Measurements from ENCODE around the gene HRK.

HRK gene

DNA sequence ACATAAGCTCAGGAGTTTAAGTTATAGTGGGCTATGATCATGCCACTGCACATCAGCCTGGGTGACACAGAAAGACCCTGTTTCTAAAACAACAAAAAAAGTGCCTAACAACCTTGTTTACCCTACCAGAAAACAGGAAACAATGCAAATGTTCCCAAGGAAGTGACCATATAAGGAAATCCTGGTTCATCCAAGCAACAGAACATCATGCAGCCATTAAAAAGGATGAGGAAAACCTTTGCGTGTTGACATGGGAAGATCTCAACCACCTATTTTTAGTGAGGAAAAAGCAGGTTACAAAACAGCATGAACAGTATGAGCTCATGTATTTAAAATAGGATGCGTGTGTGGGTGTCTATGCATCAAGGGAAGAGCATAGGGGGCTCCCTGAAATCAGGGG lies 13.7 kb downstream of the HRK start:
- DNase-seq (ENCODE audit: low read depth) = no peak

DNA sequence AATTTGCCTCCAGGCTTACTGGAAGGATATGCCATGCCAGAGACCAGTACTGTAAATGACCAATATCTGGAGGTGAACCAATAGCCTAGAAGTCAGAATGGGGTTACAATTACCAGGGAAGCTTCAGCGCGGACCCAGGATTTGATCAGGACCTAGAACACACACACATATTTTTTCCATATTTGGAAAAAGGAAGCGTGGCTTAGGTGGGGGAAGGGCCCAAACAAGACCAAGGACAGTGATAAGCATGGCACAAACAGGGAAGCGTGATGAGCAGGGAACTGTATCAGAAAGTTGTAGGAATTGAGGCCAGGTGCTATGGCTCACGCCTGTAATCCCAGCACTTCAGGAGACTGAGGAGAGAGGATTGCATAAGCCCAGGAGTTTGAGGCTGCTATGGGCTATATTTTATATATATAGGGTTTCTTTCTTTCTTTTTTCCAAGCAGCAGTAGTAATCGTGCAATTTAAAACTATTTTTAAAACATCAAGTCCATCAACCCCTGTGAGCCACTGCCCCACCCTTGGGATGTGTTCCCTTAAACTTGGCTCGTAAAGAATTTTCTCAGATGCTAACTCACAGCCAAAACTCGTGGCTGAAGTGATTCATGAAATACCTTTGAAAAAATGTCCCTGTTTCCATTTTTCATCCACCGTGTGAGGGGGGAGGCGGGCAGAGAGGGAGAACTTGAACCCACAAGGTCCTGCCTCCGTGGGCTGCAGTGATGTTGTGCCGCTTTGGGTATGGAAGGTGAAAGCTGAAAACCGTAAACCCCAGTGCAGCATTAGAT lies 16.7 kb downstream of the HRK start:
- peak; percentile 10 for DNase-seq (ENCODE audit: low read depth)

DNA sequence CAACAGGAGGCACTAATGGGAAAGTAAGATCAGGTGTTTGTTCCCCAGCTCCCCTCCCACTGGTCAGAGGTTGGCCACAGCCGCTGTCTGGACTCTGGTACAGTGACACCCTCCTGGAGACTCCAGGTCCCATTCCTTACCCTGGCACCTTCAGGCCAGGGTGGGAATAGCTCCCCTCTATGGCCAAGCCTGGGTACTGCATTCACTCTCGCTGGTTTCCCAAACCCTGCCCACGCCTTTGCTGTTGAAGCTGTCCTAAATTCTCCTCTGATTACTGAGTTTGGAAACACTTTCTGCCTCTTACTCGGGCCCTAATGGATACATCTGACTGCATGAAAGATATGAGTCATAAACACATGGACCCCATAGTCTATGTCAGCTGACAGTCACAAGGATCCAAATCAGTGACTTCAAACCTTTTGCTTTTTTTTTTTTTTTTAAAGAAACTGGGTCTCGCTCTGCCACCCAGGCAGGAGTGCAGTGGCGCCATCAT lies 17.9 kb downstream of the HRK start:
- no peak for DNase-seq (ENCODE audit: low read depth)

DNA sequence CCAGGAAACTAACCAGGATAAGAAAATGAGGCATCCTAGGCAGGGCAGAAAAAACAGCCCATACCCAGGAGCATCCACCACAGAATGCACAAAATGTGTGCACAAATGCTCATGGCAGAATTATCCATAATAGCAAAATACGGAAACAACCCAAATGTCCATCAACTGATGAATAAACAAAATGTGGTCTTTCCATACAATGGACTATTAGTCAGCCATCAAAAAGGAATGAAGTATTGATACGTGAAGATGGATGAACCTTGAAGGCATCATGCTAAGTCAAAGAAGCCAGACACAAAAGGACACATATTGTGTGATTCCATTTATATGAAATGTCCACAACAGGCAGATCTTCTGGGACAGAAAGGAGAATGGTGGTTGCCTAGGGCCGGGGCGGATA lies 19.1 kb downstream of the HRK start:
- DNase-seq (ENCODE audit: low read depth) = no peak

DNA sequence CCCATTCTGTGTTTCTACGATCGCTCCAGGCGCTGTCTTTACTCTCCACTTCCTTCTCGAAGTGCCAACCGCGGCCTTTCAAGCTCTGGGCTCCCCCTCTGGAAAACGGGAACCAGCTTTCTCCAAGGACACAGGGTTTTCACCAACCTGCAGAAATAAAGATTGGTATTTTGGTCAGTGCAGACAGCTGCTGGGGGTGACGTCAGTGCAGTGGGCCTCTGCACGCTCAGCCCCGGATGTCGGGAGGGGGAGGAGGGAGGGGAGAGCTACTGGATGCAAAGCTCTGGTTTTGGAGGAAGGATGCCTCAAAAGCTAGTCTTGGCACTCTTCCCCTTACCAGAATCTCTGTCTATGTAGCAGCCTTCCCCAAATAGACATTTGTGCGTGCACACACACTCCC lies 19.9 kb downstream of the HRK start:
- DNase-seq (ENCODE audit: low read depth) = peak; percentile 24

DNA sequence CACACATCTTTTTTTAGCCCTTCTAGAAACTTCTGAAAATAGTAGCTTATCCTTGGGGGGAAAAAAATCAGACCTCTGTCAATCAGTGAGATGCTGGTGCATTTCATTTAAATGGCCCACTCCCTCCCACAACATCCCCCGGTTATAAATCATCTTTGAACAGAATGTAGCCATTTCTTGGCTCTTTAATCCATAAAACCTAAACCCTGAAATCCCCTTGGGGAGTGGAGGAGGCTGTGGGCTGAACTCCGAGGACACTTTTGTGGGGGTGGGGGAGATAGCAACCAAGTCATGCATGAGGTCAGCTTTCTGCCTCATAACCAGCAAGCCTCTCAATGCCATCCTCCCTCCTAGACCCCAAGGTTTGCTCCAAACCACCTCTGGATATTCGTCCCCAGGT lies 21.0 kb downstream of the HRK start:
- no peak for DNase-seq (ENCODE audit: low read depth)

DNA sequence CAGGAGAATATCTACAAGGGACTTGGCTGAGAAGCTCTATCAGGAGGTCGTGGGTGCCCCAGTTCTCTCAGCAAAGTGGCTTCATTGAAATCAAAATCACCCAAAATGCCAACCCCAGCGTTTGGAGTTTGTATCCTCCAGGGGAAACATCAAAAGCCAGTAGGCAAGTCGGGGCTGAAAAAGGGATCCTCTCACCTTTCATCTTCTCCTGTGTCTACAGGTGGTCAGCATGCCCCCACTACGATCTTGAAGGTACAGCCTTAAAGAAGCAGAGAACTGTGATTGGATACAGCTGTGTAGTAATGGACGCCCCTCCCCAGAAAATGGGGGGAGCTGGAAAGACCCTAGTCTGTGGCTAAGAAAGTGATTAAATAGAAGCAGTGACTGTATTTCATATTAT lies 22.2 kb downstream of the HRK start:
- DNase-seq (ENCODE audit: low read depth) = no peak

DNA sequence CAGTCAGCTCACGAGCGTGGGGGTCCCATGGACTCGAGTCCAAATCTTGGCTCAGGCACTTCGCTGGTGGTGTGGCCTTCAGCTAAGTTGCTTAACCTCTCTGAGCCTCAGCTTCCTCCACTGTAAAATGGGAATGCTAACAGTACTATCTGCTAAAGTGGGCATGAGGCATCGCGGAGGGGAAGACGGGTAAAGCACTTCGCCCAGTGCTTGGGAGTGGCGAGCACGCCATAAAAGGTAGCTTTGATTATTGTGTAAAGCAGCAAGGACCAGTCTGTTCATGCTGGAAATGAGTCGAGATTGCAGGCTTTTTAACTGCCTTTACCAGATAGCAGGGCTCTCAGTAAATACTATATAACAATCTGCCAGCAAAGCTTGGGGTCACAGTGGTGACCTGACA lies 24.5 kb downstream of the HRK start:
- DNase-seq (ENCODE audit: low read depth) = no peak

DNA sequence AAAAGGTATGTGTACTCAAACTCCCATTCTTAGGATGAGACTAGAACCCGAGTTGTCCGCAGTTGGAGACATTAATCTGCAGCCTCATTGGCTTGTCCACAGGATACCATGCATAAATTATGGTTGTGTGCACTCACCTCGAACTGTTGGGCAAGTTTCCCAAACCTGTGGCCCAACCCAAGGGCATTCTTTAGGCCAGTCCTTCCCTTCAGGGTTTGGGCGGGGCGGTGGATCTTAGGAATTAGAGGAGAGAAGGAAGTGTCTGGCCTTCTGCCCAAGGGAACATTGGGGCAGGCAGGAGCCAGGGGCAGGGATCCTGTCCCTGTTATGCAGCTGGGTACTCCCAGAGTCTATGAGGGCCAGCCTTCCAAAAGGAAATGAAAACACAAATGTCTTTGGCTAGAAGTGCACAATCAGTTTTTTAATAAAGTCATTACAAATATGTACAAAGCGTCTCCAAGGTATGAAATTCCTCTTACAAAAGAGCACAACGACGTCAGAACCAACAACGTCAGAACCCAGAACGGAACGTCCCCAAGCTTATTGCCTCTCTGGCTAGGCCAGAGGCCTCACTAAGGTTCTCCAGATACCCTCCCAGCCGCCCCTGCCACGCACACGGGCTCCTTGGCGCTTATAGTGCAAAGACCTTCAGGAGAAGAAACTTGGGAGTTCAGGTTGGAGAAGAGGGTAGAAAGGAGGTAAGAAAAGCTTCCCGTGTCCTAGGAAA lies 25.3 kb downstream of the HRK start:
- DNase-seq (ENCODE audit: low read depth) = no peak

DNA sequence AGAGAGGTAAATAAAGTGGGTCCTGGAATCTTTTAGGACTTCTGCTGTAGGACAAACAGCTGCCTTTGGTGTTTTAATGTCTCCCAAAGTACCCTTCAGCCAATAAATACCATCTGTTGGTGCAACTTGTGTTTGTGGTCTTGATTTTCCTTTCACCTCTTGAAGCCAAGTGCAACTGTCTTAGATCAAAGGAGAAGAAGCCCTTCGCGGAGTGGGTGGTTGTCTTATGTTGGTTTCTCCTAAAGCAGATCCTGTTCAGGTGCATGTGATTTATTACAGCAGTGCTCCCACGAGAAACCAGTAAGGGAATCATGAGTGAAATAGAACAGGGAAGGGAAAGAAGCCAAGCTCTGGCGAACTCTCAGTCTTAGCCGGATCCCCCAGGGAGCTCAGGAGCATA lies 27.7 kb downstream of the HRK start:
- no peak for DNase-seq (ENCODE audit: low read depth)

DNA sequence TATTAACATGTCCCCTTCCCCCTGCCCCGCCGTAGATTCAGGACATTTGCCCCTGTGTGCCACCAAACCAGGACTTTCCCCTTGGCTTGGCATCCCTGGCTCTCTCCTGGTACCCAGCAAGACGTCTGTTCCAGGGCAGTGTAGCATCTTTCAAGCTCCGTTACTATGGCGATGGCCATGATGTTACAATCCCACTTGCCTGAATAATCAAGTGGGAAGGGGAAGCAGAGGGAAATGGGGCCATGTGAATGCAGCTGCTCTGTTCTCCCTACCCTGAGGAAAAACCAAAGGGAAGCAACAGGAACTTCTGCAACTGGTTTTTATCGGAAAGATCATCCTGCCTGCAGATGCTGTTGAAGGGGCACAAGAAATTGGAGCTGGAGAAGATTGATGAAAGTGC lies 28.9 kb downstream of the HRK start:
- no peak for DNase-seq (ENCODE audit: low read depth)

DNA sequence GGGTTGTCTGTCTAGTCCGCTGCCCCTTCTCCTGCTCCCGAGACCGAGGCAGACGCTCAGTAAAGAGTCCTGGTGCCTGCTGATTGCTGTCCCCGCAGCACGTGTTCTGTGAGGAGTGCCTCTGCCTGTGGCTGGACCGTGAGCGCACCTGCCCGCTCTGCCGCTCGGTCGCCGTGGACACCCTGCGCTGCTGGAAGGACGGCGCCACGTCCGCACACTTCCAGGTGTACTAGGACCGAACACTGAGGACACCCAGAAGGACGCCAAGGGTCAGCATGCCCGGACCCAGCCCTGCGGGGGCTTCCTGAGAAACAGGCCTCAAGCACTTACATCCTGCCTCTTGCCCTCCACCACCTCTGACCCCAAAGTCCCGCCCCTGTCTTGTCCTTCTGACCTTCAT lies 32.0 kb downstream of the HRK start:
- no peak for DNase-seq (ENCODE audit: low read depth)

DNA sequence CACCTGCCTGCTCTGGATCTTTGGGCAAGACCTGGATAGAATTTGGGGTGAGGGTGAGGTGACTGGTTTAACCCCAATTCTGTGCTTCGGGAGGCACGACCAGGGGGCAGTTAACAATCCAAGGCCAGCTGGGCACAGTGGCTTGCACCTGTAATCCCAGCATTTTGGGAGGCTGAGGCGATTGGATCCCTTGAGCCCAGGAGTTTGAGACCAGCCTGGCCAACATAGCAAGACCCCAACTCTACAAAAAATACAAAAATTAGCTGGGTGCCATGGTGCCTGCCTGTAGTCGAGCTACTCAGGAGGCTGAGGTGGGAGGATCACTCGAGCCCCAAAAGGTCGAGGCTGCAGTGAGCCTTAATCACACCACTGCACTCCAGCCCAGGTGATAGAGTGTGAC lies 38.2 kb downstream of the HRK start:
- DNase-seq (ENCODE audit: low read depth) = no peak

DNA sequence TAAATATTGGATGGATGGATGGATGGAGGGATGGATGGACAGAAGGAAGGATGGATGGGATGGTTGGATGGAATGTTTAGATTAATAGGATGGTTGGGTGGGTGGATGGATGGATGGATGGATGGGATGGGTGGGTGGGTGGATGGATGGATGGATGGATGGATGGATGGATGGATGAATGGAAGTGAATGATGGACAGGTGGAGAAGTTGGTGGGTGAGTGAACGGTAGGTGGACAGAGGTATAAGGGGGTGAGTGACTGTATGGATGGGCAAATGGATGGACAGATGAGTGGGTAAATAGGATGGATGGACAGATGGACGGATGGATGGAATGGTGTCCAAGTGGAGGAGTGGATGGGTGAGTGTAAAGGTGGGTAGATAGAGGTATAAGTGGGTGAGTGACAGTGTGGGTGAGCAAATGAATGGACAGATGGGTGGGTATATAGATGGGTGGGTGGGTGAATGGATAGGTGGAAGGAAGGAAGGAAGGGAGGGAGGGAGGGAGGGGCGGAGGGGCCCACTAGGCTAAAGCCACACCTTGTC lies 41.9 kb downstream of the HRK start:
- no peak for DNase-seq (ENCODE audit: low read depth)

DNA sequence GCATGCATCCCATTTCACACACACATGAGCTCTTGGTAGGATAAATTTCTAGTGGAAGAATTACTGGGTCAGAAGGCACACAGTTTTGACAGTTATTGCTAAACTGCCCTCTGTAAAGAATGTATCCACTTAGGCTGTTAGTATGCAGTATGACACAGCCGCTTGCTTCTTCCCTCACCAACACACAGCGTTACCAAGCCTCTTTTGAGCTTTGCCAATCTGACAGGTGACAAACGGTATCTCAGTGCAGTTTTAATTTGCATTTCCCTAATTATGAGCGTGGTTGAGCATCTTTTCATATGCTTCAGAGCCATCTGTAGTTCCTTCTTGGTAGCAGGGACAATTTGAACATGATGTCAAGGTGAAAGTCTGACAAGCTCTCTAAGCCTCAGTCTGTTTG lies 42.9 kb downstream of the HRK start:
- DNase-seq (ENCODE audit: low read depth) = no peak

DNA sequence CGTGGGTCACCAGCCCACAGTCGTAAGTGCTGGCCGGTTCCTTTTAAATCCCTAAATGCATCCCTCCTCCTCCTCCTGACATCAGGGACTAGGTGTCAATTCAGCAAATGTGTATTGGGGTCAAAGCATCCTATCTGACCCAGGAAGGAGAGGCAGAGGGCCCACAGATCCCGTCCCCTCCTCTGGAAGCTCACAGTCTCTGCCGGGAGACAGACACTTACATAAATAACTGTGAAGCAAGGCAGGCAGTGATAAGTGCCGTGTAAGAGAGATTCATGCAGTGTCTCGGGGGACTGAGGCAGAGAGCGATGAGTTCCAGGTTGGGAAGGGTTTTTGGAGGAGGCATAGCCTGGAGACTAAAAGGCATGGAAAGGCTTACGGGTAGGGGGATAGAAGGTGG lies 44.1 kb downstream of the HRK start:
- DNase-seq (ENCODE audit: low read depth) = no peak

DNA sequence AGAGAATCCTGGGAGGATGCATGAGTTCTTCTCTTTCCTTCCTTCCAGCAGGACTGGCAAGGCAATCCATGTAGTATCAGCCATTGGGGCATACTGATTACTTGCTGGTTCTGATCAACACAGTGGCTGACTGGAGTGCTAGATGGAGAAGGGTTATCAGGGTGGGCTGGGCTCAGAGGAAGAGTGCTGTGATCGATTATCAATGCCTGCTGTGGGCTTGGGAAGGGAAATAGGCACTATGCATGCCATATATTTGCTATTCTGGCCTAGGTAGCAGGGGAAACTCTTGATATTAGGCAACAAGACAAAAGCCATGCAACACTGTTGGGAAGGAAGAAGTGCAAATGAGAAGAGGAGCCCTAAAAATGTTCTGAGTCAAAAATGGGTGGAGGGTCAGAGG lies 45.8 kb downstream of the HRK start:
- DNase-seq (ENCODE audit: low read depth) = no peak

DNA sequence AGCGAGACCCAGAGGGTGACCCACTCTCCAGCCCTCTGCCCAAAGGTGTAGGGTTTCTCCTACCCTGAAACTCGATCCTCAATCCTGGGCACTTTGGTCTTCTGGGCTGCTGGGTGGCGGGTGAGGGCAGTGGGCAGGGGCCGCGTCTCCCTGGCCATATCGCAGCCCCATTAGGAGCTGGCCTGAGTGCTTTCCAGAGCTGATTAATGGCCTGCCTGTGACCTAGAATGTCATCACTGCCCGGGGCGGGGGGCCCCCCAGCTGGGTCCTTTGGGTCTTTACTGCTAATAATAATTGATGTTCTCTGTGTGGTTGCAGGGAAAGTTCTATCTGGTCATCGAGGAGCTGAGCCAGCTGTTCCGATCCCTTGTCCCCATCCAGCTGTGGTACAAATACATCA lies 47.8 kb downstream of the HRK start:
- DNase-seq (ENCODE audit: low read depth) = no peak

DNA sequence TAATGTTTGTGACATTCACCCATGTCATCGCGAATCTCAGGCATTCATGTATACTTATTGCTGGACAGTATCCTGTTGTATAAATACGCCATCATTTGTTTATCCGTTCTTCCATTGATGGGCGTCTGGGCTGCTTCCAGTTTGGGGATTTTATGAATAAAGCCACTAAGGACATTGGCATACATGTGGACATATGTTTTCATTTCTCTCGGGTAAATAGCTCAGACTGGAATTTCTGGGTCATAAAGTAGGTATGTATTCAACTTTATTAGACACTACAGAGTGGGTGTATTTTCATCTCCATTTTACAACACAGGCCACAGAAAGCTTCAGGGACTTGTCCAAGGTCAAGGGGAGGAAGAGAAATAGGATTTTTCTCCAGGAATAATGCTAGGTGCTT lies 48.9 kb downstream of the HRK start:
- no peak for DNase-seq (ENCODE audit: low read depth)

DNA sequence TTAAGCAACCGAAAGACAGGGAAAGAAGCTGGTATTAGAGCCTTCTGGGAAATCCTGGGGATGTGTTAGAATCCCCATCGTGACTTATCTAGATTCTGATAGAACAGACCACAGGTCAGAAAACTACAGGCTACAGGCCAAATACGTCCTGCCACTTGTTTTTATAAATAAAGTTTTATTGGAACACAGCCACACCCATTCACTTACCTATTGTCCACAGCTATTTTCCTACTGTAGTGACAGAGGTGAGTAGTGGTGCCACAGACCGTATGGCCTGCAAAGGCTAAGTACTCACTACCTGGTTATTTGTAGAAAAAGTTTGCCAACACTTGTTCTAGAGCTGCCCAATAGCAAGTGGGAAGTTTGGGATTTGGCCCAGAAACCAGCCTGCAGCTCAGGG lies 53.8 kb downstream of the HRK start:
- no peak for DNase-seq (ENCODE audit: low read depth)

DNA sequence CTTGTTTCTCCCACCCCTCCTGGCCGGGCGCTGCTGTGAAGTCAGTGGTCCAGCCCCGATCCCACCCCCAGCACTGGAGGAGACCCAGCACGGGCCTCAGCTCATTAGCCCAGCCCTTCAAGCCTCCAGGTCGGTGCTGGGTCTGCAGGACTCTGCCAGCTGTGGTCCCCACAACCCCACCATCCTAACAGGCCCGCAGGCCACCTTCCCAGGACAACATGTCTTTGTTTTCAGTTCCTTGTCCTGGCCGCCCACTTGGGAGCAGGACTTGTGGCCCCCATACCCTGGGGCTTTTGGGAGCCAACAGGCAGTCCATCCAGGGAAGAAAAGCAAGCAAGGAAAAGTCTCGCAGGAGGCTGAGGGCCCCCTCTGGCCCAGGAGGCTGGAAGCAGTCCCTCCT lies 60.0 kb downstream of the HRK start:
- no peak for DNase-seq (ENCODE audit: low read depth)

DNA sequence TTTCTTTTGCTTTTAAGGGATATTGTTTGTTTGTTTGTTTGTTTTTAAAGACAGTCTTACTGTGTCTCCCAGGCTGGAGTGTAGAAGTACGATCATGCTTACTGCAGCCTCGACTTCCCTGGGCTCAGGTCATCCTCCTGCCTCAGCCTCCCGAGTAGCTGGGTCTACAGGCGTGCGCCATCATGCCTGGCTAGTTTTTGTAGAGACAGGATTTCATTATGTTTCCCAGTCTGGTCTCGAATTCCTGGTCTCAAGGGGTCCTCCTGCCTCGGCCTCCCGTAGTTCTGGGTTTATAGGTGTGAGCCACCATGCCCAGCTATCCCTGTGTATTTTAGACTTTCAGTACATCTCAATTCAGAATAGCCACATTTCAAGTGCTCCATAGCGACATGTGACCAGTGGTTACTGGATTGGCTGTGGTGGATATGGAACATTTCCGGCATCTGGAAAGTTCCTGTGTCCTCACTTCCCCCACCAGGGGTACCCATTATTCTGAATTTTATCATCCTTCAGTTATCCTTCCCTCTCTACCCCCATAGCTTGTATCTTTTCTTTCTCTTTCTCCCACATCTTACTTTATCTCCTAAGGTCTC lies 61.1 kb downstream of the HRK start:
- no peak for DNase-seq (ENCODE audit: low read depth)

Measured in fibroblast of gingiva (primary cell).